HG03460 (cell line): ENCODE measurements around the gene LIPE.

Experiments
- ATAC-seq: cut with Tn5 transposase; IDR thresholded peaks from one replicate; pipeline ENCODE4 v1.9.1; 2021; ENCODE audit not compliant: unreplicated experiment

LIPE gene

DNA sequence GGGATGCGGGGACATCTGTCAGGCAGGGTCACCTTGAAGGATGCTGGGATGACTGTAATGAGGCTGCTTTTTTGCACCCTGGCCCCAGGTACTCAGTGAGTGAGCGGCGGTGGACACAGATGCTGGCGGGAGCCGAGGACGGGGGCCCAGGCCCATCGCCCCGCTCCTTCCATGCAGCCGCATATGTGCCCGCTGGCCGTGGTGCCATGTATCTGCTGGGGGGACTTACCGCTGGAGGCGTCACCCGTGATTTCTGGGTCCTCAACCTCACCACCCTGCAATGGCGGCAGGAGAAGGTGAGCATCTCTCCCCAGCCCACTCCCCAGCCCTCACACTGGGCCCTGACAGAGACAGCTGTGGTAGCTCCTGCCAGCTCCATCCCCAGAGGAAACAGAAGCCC lies 70.5 kb downstream of the LIPE start:
- no peak for ATAC-seq

GRCh38 chr19:42355896-42356295 lies 71.3 kb downstream of the LIPE start:
- ATAC-seq, result no peak

GRCh38 chr19:42353341-42354015 lies 73.7 kb downstream of the LIPE start:
- no peak for ATAC-seq

GRCh38 chr19:42352301-42353259 lies 74.6 kb downstream of the LIPE start:
- ATAC-seq, result no peak
